ENCODE results near the gene MFGE8. TPM values are rescaled to one million over a fixed set of nuclear protein-coding genes. Genes with fewer than 3 reads are reported as not detected.
"Not testable (repeated sequence)": the region's sequence is repeated elsewhere in the genome, so short reads cannot be mapped to it uniquely, and the experiment has no call there.

The MFGE8 gene
- total and polyA plus RNA-seq, 7 experiments from 2014 or later = 6.3 to 106 (median 71.6) TPM

- no peaks in the 10 kb centered on the region for H3K36me3 Mint-ChIP-seq
- no peaks in the 10 kb centered on the region for H3K4me1 ChIP-seq (ENCODE audit: control insufficient read depth in 2 of 2, insufficient read depth in 2 of 2, low read length in 2 of 2)
- ChIA-PET CTCF (no interaction called here), POLR2A (no interaction called here)
- H3K36me3 ChIP-seq (ENCODE audit: control insufficient read depth in 2 of 3, insufficient read depth in 3 of 3, low read length in 3 of 3) = no peaks in the 10 kb centered on the region
- H3K4me3 ChIP-seq (ENCODE audit: low read length) = no peak overlapping the region
- no peak for ATAC-seq
- H3K4me3 Mint-ChIP-seq = no peak overlapping the region
- peak overlapping the region in 3 of 9 donors; percentile 7 to 57 (median 48) for H3K27ac Mint-ChIP-seq
- H3K4me1 Mint-ChIP-seq = no peaks in the 10 kb centered on the region
- no peak for DNase-seq
- H3K27me3 Mint-ChIP-seq = peaks cover 0 to 5% (median 2%) of the 10 kb centered on the region in 5 donors
- H3K27me3 ChIP-seq (ENCODE audit: control insufficient read depth in 2 of 2, insufficient read depth in 2 of 2, low read length in 2 of 2) = no peaks in the 10 kb centered on the region
- H3K9me3 ChIP-seq (ENCODE audit: control insufficient read depth in 2 of 3, low read length in 3 of 3) = no peaks in the 10 kb centered on the region
- intact Hi-C loops (cut with micrococcal nuclease) = no loop called here
- H3K27ac ChIP-seq (ENCODE audit: low read depth, low read length) = no peak overlapping the region
- H3K9me3 Mint-ChIP-seq = peaks cover 0 to 7% (median 3%) of the 10 kb centered on the region in 11 donors
Observed at GRCh38 chr15:88949734-88950400, 36.7 kb upstream of the MFGE8 start.

- Histone ChIP-seq H3K27me3 (ENCODE audit: control insufficient read depth in 2 of 2, insufficient read depth in 2 of 2, low read length in 2 of 2) (no peaks in the 10 kb centered on the region), H3K4me1 (ENCODE audit: control insufficient read depth in 2 of 2, insufficient read depth in 2 of 2, low read length in 2 of 2) (no peaks in the 10 kb centered on the region), H3K9me3 (ENCODE audit: control insufficient read depth in 2 of 3, low read length in 3 of 3) (no peaks in the 10 kb centered on the region), H3K27ac (ENCODE audit: low read depth, low read length) (no peak overlapping the region), H3K36me3 (ENCODE audit: control insufficient read depth in 2 of 3, insufficient read depth in 3 of 3, low read length in 3 of 3) (no peaks in the 10 kb centered on the region), H3K4me3 (ENCODE audit: low read length) (no peak overlapping the region)
- H3K4me1 Mint-ChIP-seq = peaks cover 0 to 3% (median 0%) of the 10 kb centered on the region in 7 donors
- H3K27ac Mint-ChIP-seq = no peak overlapping the region
- H3K27me3 Mint-ChIP-seq = peaks cover 0 to 10% (median 2%) of the 10 kb centered on the region in 5 donors
- H3K4me3 Mint-ChIP-seq = no peak overlapping the region
- CTCF ChIA-PET = interaction anchor here (1.4 kb wide), 1 partner anchor 36 kb away, joined by 4 read pairs; no protein-coding TSS in a partner anchor
- H3K36me3 Mint-ChIP-seq = no peaks in the 10 kb centered on the region
- DNase-seq (no peak), ATAC-seq (no peak)
- peaks cover 0 to 2% (median 0%) of the 10 kb centered on the region in 11 donors for H3K9me3 Mint-ChIP-seq
- intact Hi-C loops (cut with micrococcal nuclease) = no loop called here
- POLR2A ChIA-PET = interaction anchor here (0.6 kb wide), 1 partner anchor 638 kb away, joined by 3 read pairs; no protein-coding TSS in a partner anchor
Observed at GRCh38 chr15:88940110-88940675, 27.0 kb upstream of the MFGE8 start.

GRCh38 chr15:88939486-88939806, 26.3 kb upstream of the MFGE8 start:
- DNase-seq (no peak), ATAC-seq (no peak)
- H3K9me3 Mint-ChIP-seq = peaks cover 0 to 5% (median 0%) of the 10 kb centered on the region in 11 donors
- ChIA-PET CTCF (interaction anchor here (0.6 to 1.4 kb wide), 3 partner anchors 32 to 40 kb away, joined by 3 to 4 read pairs (median 3); no protein-coding TSS in a partner anchor), POLR2A (interaction anchor here (0.6 kb wide), 1 partner anchor 639 kb away, joined by 3 read pairs; no protein-coding TSS in a partner anchor)
- H3K4me1 Mint-ChIP-seq = peaks cover 0 to 3% (median 0%) of the 10 kb centered on the region in 7 donors
- H3K9me3 ChIP-seq (ENCODE audit: control insufficient read depth in 2 of 3, low read length in 3 of 3) = no peaks in the 10 kb centered on the region
- peaks cover 0 to 15% (median 4%) of the 10 kb centered on the region in 5 donors for H3K27me3 Mint-ChIP-seq
- H3K36me3 ChIP-seq (ENCODE audit: control insufficient read depth in 2 of 3, insufficient read depth in 3 of 3, low read length in 3 of 3) = no peaks in the 10 kb centered on the region
- H3K36me3 Mint-ChIP-seq = no peaks in the 10 kb centered on the region
- H3K27ac Mint-ChIP-seq = peak overlapping the region in 1 of 9 donors; percentile 49
- H3K4me3 ChIP-seq (ENCODE audit: low read length) = no peak overlapping the region
- no peaks in the 10 kb centered on the region for H3K27me3 ChIP-seq (ENCODE audit: control insufficient read depth in 2 of 2, insufficient read depth in 2 of 2, low read length in 2 of 2)
- no peak overlapping the region for H3K4me3 Mint-ChIP-seq
- no peak overlapping the region for H3K27ac ChIP-seq (ENCODE audit: low read depth, low read length)
- H3K4me1 ChIP-seq (ENCODE audit: control insufficient read depth in 2 of 2, insufficient read depth in 2 of 2, low read length in 2 of 2) = no peaks in the 10 kb centered on the region
- intact Hi-C loops (cut with micrococcal nuclease) = no loop called here

GRCh38 chr15:88938802-88939485, 25.8 kb upstream of the MFGE8 start:
- Mint-ChIP-seq H3K9me3 (peaks cover 0 to 8% (median 0%) of the 10 kb centered on the region in 11 donors), H3K36me3 (peaks cover 0 to under 1% (median 0%) of the 10 kb centered on the region in 5 donors), H3K27ac (peak overlapping the region in 2 of 9 donors; percentile 43 to 49), H3K4me3 (no peak overlapping the region), H3K27me3 (peaks cover under 1 to 13% (median 4%) of the 10 kb centered on the region in 5 donors), H3K4me1 (peaks cover 0 to 3% (median 0%) of the 10 kb centered on the region in 7 donors)
- intact Hi-C loops (cut with micrococcal nuclease) = no loop called here
- H3K4me1 ChIP-seq (ENCODE audit: control insufficient read depth in 2 of 2, insufficient read depth in 2 of 2, low read length in 2 of 2) = no peaks in the 10 kb centered on the region
- DNase-seq = no peak
- no peak overlapping the region for H3K4me3 ChIP-seq (ENCODE audit: low read length)
- CTCF ChIA-PET = interaction anchor here (0.6 to 1.4 kb wide), 3 partner anchors 33 to 40 kb away, joined by 3 to 4 read pairs (median 3); no protein-coding TSS in a partner anchor
- no peak for ATAC-seq
- H3K9me3 ChIP-seq (ENCODE audit: control insufficient read depth in 2 of 3, low read length in 3 of 3) = no peaks in the 10 kb centered on the region
- H3K27me3 ChIP-seq (ENCODE audit: control insufficient read depth in 2 of 2, insufficient read depth in 2 of 2, low read length in 2 of 2) = no peaks in the 10 kb centered on the region
- POLR2A ChIA-PET = no interaction called here
- H3K36me3 ChIP-seq (ENCODE audit: control insufficient read depth in 2 of 3, insufficient read depth in 3 of 3, low read length in 3 of 3) = no peaks in the 10 kb centered on the region
- H3K27ac ChIP-seq (ENCODE audit: low read depth, low read length) = no peak overlapping the region

GRCh38 chr15:88934449-88934848, 21.3 kb upstream of the MFGE8 start:
- H3K9me3 Mint-ChIP-seq = peaks cover 0 to 15% (median 2%) of the 10 kb centered on the region in 11 donors
- H3K4me1 ChIP-seq (ENCODE audit: control insufficient read depth in 2 of 2, insufficient read depth in 2 of 2, low read length in 2 of 2); intact Hi-C loops (cut with micrococcal nuclease); H3K27ac ChIP-seq (ENCODE audit: low read depth, low read length); H3K36me3 Mint-ChIP-seq; H3K4me1 Mint-ChIP-seq; ATAC-seq; DNase-seq; H3K9me3 ChIP-seq (ENCODE audit: control insufficient read depth in 2 of 3, low read length in 3 of 3); H3K27ac Mint-ChIP-seq; H3K27me3 ChIP-seq (ENCODE audit: control insufficient read depth in 2 of 2, insufficient read depth in 2 of 2, low read length in 2 of 2); H3K4me3 Mint-ChIP-seq; H3K4me3 ChIP-seq (ENCODE audit: low read length); CTCF ChIA-PET; POLR2A ChIA-PET; H3K36me3 ChIP-seq (ENCODE audit: control insufficient read depth in 2 of 3, insufficient read depth in 3 of 3, low read length in 3 of 3): not testable (repeated sequence)
- H3K27me3 Mint-ChIP-seq = peaks cover 5 to 23% (median 12%) of the 10 kb centered on the region in 5 donors

- H3K9me3 ChIP-seq (ENCODE audit: control insufficient read depth in 2 of 3, low read length in 3 of 3) = peaks cover 0 to 9% (median 0%) of the 10 kb centered on the region in 3 experiments
- Mint-ChIP-seq H3K27me3 (peaks cover 5 to 23% (median 12%) of the 10 kb centered on the region in 5 donors), H3K4me3 (no peak overlapping the region), H3K4me1 (no peaks in the 10 kb centered on the region), H3K36me3 (peaks cover 0 to 7% (median 0%) of the 10 kb centered on the region in 5 donors), H3K9me3 (peaks cover 0 to 28% (median 5%) of the 10 kb centered on the region in 11 donors), H3K27ac (no peak overlapping the region)
- no peaks in the 10 kb centered on the region for H3K4me1 ChIP-seq (ENCODE audit: control insufficient read depth in 2 of 2, insufficient read depth in 2 of 2, low read length in 2 of 2)
- no peaks in the 10 kb centered on the region for H3K36me3 ChIP-seq (ENCODE audit: control insufficient read depth in 2 of 3, insufficient read depth in 3 of 3, low read length in 3 of 3)
- ATAC-seq = no peak
- no peak overlapping the region for H3K4me3 ChIP-seq (ENCODE audit: low read length)
- H3K27ac ChIP-seq (ENCODE audit: low read depth, low read length) = no peak overlapping the region
- DNase-seq = no peak
- intact Hi-C loops (cut with micrococcal nuclease) = no loop called here
- H3K27me3 ChIP-seq (ENCODE audit: control insufficient read depth in 2 of 2, insufficient read depth in 2 of 2, low read length in 2 of 2) = no peaks in the 10 kb centered on the region
- ChIA-PET POLR2A (no interaction called here), CTCF (no interaction called here)
Observed at GRCh38 chr15:88932875-88933330, 19.7 kb upstream of the MFGE8 start.

Measured in naive thymus-derived CD4-positive, alpha-beta T cell (primary cell).